ACHN (cell line): Measurements from ENCODE around the gene SHISA5.
"Not testable (repeated sequence)": the region's sequence is repeated elsewhere in the genome, so short reads cannot be mapped to it uniquely, and the experiment has no call there.

Experiments used
- DNase-seq: peaks from one replicate; pipeline ENCODE4 v3.0.0-alpha.2; 2015
- in situ Hi-C: cut with HindIII; loops from 2 replicates; pipeline ENCODE4 v1.10.0; 2017; ENCODE audit warnings: low sequenced_read_pairs, low pct_ligation_motif_present, low pct_unique_long_range_greater_than_20kb

SHISA5 gene

GRCh38 chr3:48467110-48467454 lies 36.9 kb downstream of the SHISA5 start:
- no peak for DNase-seq
- in situ Hi-C loops, result no loop called here

GRCh38 chr3:48466386-48467109 lies 37.4 kb downstream of the SHISA5 start:
- in situ Hi-C loops, result no loop called here
- DNase-seq, result no peak

GRCh38 chr3:48465531-48466378 lies 38.2 kb downstream of the SHISA5 start:
- peak; percentile 98 for DNase-seq
- in situ Hi-C loops, result no loop called here

- in situ Hi-C loops, result no loop called here
- DNase-seq, result no peak
Observed at GRCh38 chr3:48465237-48465530, 38.8 kb downstream of the SHISA5 start.

GRCh38 chr3:48464713-48465221 lies 39.2 kb downstream of the SHISA5 start:
- no peak for DNase-seq
- in situ Hi-C loops, result no loop called here

- no peak for DNase-seq
- in situ Hi-C loops, result no loop called here
Observed at GRCh38 chr3:48463703-48464102, 40.3 kb downstream of the SHISA5 start.

- in situ Hi-C loops, DNase-seq: not testable (repeated sequence)
Observed at GRCh38 chr3:48461767-48462166, 42.2 kb downstream of the SHISA5 start.

- DNase-seq, result no peak
- in situ Hi-C loops, result no loop called here
Observed at GRCh38 chr3:48460517-48460902, 43.5 kb downstream of the SHISA5 start.

GRCh38 chr3:48459773-48460516 lies 44.0 kb downstream of the SHISA5 start:
- DNase-seq, result no peak
- in situ Hi-C loops, result no loop called here

GRCh38 chr3:48459331-48459730 lies 44.6 kb downstream of the SHISA5 start:
- in situ Hi-C loops, result no loop called here
- no peak for DNase-seq

GRCh38 chr3:48456456-48456855 lies 47.5 kb downstream of the SHISA5 start:
- DNase-seq, result no peak
- in situ Hi-C loops, result no loop called here

- in situ Hi-C loops, result no loop called here
- no peak for DNase-seq
Observed at GRCh38 chr3:48451270-48451669, 52.7 kb downstream of the SHISA5 start.

GRCh38 chr3:48446425-48447193 lies 57.4 kb downstream of the SHISA5 start, which contains the start of gene ATRIP:
ATRIP (plus strand) TSS chr3:48446737; CDS start chr3:48446846, 109 bp downstream.
- in situ Hi-C loops, result no loop called here
- DNase-seq, result peak; percentile 89

- in situ Hi-C loops, result no loop called here
- no peak for DNase-seq
Observed at GRCh38 chr3:48446043-48446424, 57.9 kb downstream of the SHISA5 start.

GRCh38 chr3:48445277-48445882 lies 58.6 kb downstream of the SHISA5 start:
- DNase-seq, result no peak
- in situ Hi-C loops, result no loop called here

- in situ Hi-C loops, result no loop called here
- DNase-seq, result no peak
Observed at GRCh38 chr3:48441940-48442339, 62.0 kb downstream of the SHISA5 start.

GRCh38 chr3:48440590-48440958 lies 63.4 kb downstream of the SHISA5 start:
- peak; percentile 27 for DNase-seq
- in situ Hi-C loops, result no loop called here
